Measurements from ENCODE around the gene CD160.

DNA sequence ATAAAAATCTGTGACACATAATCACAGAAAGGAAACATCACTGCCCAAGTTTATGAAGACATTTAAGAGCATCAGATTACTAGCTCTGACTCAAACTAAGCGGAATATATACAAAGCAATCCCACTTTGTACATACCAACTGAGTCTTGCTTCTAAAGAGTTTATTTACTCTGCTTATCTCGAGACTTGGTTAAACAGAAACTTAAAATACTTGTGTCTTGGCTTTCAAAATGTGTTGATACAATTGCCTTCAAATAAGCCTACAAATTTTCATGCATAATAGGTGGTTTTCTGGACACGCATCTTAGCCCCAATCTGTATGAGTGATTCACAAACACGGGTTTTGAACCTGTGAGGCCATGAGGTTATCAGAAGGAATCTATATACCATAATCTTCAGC lies 21.0 kb downstream of the CD160 start:
- TF ChIP-seq, protein P1, sequence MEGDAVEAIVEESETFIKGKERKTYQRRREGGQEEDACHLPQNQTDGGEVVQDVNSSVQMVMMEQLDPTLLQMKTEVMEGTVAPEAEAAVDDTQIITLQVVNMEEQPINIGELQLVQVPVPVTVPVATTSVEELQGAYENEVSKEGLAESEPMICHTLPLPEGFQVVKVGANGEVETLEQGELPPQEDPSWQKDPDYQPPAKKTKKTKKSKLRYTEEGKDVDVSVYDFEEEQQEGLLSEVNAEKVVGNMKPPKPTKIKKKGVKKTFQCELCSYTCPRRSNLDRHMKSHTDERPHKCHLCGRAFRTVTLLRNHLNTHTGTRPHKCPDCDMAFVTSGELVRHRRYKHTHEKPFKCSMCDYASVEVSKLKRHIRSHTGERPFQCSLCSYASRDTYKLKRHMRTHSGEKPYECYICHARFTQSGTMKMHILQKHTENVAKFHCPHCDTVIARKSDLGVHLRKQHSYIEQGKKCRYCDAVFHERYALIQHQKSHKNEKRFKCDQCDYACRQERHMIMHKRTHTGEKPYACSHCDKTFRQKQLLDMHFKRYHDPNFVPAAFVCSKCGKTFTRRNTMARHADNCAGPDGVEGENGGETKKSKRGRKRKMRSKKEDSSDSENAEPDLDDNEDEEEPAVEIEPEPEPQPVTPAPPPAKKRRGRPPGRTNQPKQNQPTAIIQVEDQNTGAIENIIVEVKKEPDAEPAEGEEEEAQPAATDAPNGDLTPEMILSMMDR (IDR thresholded peaks at IDR 0.05 in 8 of 11, conservative IDR thresholded peaks at IDR 0.05 in 3 of 11): no peak
- TF ChIP-seq POLR2AphosphoS5 (IDR thresholded peaks at IDR 0.05) (no peak), POLR2A (IDR thresholded peaks at IDR 0.05) (no peak)
